ENCODE data around the gene CHID1.

The CHID1 gene

DNA sequence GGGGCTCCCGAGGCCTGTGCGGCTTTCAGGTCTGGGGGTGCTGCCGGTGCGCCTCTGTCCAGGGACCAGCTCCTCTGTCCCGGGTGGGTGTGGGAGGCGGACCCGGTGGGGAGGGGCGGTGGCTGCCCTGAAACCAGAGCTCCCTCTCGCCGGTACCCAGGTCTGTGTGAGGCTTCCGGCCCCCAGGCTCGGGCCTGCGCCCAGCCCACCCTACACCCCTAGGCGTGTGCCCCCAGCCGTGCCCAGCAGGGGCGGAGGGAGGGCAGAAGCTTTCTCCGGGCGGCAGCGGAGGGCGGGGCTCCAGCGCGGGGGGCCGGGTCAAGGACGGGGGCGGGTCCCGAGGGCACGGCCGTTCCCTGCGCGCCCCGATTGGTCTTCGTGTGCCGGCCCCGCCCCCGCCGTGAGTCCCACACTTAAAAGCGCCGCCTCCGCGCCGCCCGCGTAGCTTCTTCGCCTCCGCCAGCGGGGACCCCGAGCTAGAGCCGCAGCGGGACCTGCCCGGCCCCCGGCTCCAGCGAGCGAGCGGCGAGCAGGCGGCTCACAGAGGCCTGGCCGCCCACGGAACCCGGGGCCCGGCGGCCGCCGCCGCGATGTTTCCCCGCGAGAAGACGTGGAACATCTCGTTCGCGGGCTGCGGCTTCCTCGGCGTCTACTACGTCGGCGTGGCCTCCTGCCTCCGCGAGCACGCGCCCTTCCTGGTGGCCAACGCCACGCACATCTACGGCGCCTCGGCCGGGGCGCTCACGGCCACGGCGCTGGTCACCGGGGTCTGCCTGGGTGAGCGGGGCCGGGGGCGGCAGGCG lies 91.3 kb downstream of the CHID1 start:
- TF ChIP-seq, protein P1, sequence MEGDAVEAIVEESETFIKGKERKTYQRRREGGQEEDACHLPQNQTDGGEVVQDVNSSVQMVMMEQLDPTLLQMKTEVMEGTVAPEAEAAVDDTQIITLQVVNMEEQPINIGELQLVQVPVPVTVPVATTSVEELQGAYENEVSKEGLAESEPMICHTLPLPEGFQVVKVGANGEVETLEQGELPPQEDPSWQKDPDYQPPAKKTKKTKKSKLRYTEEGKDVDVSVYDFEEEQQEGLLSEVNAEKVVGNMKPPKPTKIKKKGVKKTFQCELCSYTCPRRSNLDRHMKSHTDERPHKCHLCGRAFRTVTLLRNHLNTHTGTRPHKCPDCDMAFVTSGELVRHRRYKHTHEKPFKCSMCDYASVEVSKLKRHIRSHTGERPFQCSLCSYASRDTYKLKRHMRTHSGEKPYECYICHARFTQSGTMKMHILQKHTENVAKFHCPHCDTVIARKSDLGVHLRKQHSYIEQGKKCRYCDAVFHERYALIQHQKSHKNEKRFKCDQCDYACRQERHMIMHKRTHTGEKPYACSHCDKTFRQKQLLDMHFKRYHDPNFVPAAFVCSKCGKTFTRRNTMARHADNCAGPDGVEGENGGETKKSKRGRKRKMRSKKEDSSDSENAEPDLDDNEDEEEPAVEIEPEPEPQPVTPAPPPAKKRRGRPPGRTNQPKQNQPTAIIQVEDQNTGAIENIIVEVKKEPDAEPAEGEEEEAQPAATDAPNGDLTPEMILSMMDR (IDR thresholded peaks at IDR 0.05; ENCODE audit: low read depth, low read length), result no peak
- peaks cover 34% of the 10 kb centered on the region for H3K36me3 ChIP-seq
- peak; percentile 92 for DNase-seq
- no peaks in the 10 kb centered on the region for H3K27me3 ChIP-seq (ENCODE audit: insufficient read depth, low read depth, severe bottlenecking)
- no peaks in the 10 kb centered on the region for H3K9me3 ChIP-seq (ENCODE audit: severe bottlenecking)
- H3K4me3 ChIP-seq (ENCODE audit: low read depth, low read length), result peak overlapping the region; percentile 55
- H3K27ac ChIP-seq, result peak overlapping the region; percentile 69

DNA sequence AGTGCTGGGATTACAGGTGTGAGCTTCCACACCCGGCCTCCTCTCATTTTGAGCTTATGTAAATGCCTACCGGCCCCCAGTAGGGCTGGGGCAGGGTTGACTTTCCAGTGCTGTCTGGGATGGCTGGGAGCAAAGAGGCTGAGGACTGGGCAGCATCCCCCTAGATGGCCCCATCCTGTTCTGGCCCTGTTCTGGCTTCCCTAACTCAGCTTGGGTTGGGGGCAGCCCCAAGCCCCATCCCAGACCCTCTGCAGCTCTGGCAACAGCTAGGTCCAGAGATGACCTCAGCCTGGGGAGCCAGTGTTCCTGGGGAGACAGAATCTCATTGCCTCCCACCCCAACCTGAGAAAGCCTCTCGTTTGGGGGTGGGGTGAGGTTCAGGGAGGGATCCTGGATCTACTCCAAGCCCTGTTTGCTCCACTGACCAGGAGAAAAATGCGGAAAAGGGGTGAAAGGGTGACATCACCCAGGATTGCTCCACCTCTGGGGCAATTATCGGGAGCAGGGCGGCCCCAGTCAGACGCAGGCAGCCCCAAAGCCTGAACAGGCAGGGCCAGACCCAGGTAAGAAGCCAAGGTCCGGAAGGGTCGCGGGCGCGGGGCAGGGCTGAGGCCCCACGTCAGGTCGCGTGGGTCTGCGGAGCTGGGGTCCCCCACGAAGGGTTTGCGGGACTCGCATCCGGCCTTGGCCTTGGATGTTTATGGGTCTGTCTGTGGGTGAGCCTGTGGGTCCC lies 92.0 kb downstream of the CHID1 start, which contains the start of gene PNPLA2:
Gene PNPLA2 (plus strand): TSS at position 519 of the 733 bp plus-strand sequence. CDS start 805 bp downstream, outside the sequence.
- TF ChIP-seq, protein P1 (IDR thresholded peaks at IDR 0.05; ENCODE audit: low read depth, low read length), result no peak
- DNase-seq, result no peak
- H3K27me3 ChIP-seq (ENCODE audit: insufficient read depth, low read depth, severe bottlenecking), result no peaks in the 10 kb centered on the region
- peak within 1 kb of the TSS; percentile 69 for H3K27ac ChIP-seq
- peaks cover 33% of the 10 kb centered on the region for H3K36me3 ChIP-seq
- no peaks in the 10 kb centered on the region for H3K9me3 ChIP-seq (ENCODE audit: severe bottlenecking)
- H3K4me3 ChIP-seq (ENCODE audit: low read depth, low read length), result peak within 1 kb of the TSS; percentile 55

All from WERI-Rb-1 (cell line).